OCI-LY3 (cell line): ENCODE data around the gene ZBTB18.

Experiments used
- CTCF ChIP-seq: fragments of 200-600, 300-600 bp; sonication (generic); IDR thresholded peaks from 2 replicates; pipeline ENCODE4 v1.5.1; 2014; ENCODE audit warnings: antibody characterized with exemption, low read length, low read depth
- EZH2phosphoT487 ChIP-seq: fragments of 200-600 bp; shearing (Covaris generic); IDR thresholded peaks from 2 replicates; pipeline ENCODE4 v1.6.1; 2018; ENCODE audit warnings: antibody characterized with exemption, mixed run types, low read depth

- no peak for TF ChIP-seq CTCF
- TF ChIP-seq EZH2phosphoT487 = no peak
Observed at GRCh38 chr1:244100704-244101453, 49.8 kb downstream of the ZBTB18 start.
